Activated CD8-positive, alpha-beta memory T cell treated with anti-CD3 and anti-CD28 coated beads, Interleukin-2, amount 50 U/mL, for 1 hour (primary cell): ENCODE results near the gene NDUFV1.
"Not testable (repeated sequence)": the region's sequence is repeated elsewhere in the genome, so short reads cannot be mapped to it uniquely, and the experiment has no call there.

Source experiments
- DNase-seq: peaks from one replicate; pipeline ENCODE4 v3.0.0-alpha.2; 2020; ENCODE audit errors: extremely low read depth

NDUFV1 gene

DNA sequence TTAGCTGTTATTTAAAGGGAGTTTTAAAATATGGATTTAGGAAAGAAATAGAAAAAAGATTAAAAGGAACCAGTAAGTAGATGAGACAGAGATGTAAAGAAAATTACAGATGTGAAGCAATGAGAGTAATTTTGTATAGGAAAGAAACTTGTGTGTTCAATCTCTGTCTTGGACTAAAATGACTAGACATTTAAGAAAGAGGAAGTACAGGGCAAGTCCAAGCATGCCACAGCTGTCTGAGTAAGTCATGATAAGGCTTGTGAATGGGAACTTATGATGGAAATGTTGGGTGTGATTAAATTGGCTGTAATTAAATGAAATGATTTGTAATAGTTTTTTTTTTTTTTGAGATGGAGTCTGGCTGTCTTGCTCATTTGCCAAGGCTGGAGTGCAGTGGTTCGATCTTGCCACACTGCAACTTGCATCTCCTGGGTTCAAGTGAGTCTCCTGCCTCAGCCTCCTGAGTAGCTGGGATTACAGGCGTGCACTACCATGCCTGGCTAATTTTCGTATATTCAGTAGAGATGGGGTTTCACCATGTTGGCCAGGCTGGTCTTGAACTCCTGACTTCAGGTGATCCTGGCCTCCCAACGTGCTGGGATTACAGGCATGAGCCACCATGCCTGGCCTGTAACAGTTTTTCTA lies 49.7 kb downstream of the NDUFV1 start:
- DNase-seq: no peak

DNA sequence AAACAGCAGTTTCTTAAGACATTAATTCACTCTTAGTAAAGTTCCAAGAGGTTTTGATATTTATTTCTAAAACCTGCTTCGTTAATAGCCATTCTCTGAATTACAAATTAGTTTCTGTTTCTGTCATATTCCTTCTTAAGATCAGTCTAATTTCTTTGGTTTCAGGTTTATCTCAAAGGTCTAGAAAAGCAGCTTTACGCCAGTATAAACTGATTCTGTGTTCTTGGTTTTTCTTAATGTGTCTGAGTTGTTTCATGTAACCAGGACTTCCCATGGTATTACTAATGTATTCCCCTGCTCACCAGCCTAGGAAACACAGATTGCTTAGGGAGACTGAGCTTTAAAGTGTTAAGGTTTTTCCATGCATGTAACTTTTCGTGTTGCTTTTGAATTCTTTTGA lies 50.6 kb downstream of the NDUFV1 start:
- DNase-seq: no peak

DNA sequence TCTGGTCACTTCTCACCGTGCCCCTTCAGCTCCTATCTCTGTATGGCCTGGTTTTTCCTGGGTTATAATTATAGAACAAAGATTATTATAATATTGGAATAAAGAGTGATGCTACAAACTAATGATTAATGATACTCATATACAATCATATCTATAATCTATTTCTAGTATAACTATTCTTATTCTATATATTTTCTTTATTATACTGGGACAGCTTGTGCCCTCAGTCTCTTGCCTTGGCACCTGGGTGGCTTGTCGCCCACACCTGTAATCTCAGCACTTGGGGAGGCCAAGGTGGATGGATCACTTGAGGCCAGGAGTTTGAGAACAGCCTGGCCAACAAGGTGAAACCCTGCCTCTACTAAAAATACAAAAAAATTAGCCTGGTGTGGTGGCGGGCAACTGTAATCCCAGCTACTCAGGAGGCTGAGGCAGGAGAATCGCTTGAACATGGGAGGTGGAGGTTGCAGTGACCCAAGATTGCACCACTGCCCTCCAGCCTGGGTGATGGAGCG lies 53.0 kb downstream of the NDUFV1 start:
- DNase-seq: not testable (repeated sequence)

DNA sequence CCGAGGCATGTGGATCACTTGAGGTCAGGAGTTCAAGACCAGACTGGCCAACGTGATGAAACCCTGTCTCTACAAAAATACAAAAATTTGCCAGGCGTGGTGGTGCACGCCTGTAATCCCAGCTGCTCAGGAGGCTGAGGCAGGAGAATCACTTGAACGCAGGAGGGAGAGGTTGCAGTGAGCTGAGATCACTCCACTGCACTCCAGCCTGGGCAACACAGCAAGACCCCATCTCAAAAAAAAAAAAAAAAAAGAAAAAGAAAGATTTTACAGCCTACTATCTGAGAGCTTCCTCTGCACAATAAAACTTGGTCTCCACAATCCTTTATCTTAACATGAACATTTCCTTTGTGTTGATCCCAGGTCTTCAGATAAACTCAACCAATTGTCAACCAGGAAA lies 54.0 kb downstream of the NDUFV1 start:
- DNase-seq: not testable (repeated sequence)
